ENCODE results near the gene HOXC6.

HOXC6 gene

DNA sequence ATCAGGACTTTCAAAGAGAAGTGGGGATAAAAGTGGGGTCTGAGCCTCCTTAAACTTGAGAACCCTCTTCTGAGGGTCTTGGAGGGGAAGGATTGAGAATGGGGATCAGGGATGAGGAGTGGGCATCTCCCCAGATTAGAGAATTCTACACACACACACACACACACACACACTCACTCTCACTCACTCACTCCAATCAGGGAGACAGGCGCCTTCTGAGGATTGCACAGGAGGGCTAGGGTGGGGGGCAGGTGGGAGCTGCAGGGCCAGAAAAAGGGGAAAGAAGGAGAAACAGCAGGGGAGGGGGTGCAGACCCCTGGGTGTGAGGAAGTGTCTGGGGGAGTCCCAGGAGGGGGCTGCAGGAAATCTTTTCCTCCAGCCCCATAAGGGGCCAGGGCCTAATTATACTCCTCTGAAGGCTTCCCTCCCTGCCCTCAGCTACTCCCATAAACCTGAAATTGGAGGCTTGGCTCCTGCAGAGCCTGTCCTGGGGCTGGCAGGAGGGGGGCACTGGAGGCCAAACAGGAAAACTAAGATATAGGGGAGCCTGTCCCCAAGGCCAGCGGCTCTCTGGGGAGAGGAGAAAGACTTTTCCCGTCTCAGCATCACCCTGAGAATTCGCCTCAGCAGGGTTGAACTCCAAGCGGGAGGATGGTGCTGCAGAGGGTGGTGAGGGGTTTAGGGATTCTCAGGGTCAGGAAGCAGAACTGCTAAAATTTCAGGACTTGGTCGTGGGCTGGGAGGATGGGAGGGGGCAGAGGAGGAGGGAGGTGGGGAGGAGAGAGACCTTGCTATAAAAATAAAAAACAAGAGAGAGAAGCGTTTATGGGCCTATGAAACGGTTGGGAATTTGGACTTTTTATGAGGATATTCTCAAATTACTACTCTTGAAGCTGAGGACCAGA lies 26.7 kb upstream of the HOXC6 start (continued):
- TF ChIP-seq, protein P1, sequence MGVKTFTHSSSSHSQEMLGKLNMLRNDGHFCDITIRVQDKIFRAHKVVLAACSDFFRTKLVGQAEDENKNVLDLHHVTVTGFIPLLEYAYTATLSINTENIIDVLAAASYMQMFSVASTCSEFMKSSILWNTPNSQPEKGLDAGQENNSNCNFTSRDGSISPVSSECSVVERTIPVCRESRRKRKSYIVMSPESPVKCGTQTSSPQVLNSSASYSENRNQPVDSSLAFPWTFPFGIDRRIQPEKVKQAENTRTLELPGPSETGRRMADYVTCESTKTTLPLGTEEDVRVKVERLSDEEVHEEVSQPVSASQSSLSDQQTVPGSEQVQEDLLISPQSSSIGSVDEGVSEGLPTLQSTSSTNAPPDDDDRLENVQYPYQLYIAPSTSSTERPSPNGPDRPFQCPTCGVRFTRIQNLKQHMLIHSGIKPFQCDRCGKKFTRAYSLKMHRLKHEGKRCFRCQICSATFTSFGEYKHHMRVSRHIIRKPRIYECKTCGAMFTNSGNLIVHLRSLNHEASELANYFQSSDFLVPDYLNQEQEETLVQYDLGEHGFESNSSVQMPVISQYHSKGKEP (tag by site-specific recombination; IDR thresholded peaks at IDR 0.05) = 0 out of 2 replicates have a peak, but pooled peaks have one; percentile 8
- TF ChIP-seq ZNF404 (tag by site-specific recombination; IDR thresholded peaks at IDR 0.05) (no peak; the same call in 1 of the 2 replicates), ZNF341 (tag by site-specific recombination; IDR thresholded peaks at IDR 0.05; ENCODE audit: low read depth) (peak; percentile 57), ZNF664 (tag by site-specific recombination; IDR thresholded peaks at IDR 0.05) (no peak), GLIS2 (tag by site-specific recombination; IDR thresholded peaks at IDR 0.05) (peak; percentile 44; the same call in 1 of the 2 replicates), MZF1 (tag by site-specific recombination; IDR thresholded peaks at IDR 0.05; ENCODE audit: borderline replicate concordance) (peak; percentile 25; the same call in 1 of the 2 replicates), ZNF394 (tag by site-specific recombination; IDR thresholded peaks at IDR 0.05; ENCODE audit: borderline replicate concordance) (peak; percentile 99), IKZF3 (tag by site-specific recombination; IDR thresholded peaks at IDR 0.05) (peak; percentile 76), ZFHX2 (tag by site-specific recombination; conservative IDR thresholded peaks at IDR 0.05) (peak; percentile 46), ZBTB8A (tag by site-specific recombination; IDR thresholded peaks at IDR 0.05) (peak; percentile 42), ZNF366 (tag by site-specific recombination; conservative IDR thresholded peaks at IDR 0.05) (peak; percentile 81), GFI1B (tag by site-specific recombination; IDR thresholded peaks at IDR 0.05) (0 out of 2 replicates have a peak, but pooled peaks have one; percentile 32), ZNF555 (tag by site-specific recombination; conservative IDR thresholded peaks at IDR 0.05) (no peak), ZNF792 (tag by site-specific recombination; IDR thresholded peaks at IDR 0.05) (no peak)
- TF ChIP-seq, protein P2, sequence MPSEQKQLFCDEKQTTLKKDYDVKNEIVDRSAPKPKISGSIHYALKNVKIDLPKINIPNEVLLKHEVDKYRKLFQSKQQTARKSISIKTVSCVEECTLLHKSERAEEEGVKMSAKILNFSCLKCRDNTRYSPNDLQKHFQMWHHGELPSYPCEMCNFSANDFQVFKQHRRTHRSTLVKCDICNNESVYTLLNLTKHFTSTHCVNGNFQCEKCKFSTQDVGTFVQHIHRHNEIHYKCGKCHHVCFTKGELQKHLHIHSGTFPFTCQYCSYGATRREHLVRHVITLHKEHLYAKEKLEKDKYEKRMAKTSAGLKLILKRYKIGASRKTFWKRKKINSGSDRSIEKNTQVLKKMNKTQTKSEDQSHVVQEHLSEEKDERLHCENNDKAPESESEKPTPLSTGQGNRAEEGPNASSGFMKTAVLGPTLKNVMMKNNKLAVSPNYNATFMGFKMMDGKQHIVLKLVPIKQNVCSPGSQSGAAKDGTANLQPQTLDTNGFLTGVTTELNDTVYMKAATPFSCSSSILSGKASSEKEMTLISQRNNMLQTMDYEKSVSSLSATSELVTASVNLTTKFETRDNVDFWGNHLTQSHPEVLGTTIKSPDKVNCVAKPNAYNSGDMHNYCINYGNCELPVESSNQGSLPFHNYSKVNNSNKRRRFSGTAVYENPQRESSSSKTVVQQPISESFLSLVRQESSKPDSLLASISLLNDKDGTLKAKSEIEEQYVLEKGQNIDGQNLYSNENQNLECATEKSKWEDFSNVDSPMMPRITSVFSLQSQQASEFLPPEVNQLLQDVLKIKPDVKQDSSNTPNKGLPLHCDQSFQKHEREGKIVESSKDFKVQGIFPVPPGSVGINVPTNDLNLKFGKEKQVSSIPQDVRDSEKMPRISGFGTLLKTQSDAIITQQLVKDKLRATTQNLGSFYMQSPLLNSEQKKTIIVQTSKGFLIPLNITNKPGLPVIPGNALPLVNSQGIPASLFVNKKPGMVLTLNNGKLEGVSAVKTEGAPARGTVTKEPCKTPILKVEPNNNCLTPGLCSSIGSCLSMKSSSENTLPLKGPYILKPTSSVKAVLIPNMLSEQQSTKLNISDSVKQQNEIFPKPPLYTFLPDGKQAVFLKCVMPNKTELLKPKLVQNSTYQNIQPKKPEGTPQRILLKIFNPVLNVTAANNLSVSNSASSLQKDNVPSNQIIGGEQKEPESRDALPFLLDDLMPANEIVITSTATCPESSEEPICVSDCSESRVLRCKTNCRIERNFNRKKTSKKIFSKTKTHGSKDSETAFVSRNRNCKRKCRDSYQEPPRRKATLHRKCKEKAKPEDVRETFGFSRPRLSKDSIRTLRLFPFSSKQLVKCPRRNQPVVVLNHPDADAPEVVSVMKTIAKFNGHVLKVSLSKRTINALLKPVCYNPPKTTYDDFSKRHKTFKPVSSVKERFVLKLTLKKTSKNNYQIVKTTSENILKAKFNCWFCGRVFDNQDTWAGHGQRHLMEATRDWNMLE (tag by site-specific recombination; conservative IDR thresholded peaks at IDR 0.05; ENCODE audit: low read depth) = no peak

DNA sequence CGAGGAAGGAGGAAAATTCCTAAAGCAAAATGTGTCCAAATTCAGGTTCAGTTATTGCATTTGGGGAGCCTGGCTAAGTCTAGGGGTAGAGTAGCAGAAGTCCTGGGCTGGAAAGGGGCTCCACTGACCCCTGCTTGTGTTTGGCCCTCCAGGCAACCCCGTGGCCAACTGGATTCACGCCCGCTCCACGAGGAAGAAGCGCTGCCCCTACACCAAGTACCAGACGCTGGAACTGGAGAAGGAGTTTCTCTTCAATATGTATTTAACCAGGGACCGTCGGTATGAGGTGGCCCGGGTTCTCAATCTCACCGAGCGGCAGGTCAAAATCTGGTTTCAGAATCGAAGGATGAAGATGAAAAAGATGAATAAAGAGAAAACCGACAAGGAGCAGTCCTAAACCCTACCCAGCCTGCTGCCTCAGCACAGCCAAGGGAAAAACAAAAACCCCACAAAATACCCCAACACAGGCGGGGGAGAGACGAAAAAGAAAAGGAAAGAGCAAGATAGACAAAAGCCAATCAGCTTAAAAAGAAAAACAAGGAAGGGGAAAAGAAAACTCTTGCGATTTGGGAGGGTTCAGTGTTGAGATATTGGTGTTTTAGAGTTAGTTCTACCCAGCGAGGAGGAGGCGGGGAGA lies 25.8 kb upstream of the HOXC6 start:
- Histone ChIP-seq H3K9me3 (ENCODE audit: control insufficient read depth, insufficient read depth, low read depth, low read length) (no peaks in the 10 kb centered on the region), H3K4me3 (ENCODE audit: low read depth, low read length) (no peak overlapping the region), H3K27ac (ENCODE audit: extremely low read depth, low read depth, low read length) (peak overlapping the region; percentile 99), H3K36me3 (ENCODE audit: control insufficient read depth in 2 of 2, insufficient read depth in 1 of 2, low read length in 2 of 2) (peaks cover 8 to 15% of the 10 kb centered on the region in 2 experiments; a peak in 2 of 3 replicates), H3K4me1 (ENCODE audit: control insufficient read depth, insufficient read depth, low read length) (peaks cover 39% of the 10 kb centered on the region)
- POLR2A ChIA-PET = interaction anchor here (3.5 kb wide), 1 partner anchor 17 kb away, joined by 16 read pairs; the partner anchor contains the start of gene HOXC10
- CTCF ChIA-PET = interaction anchor here (0.8 to 6.7 kb wide), 6 partner anchors 14 to 377 kb away, joined by 3 to 49 read pairs (median 4); no protein-coding TSS in a partner anchor
- TF ChIP-seq ZBTB17 (tag by site-specific recombination; IDR thresholded peaks at IDR 0.05) (0 out of 2 replicates have a peak, but pooled peaks have one; percentile 11), SCRT1 (tag by site-specific recombination; IDR thresholded peaks at IDR 0.05; ENCODE audit: borderline replicate concordance) (no peak), ZNF366 (tag by site-specific recombination; conservative IDR thresholded peaks at IDR 0.05) (peak; percentile 73), ZNF610 (tag by site-specific recombination; IDR thresholded peaks at IDR 0.05; ENCODE audit: borderline replicate concordance) (no peak), ZNF596 (tag by site-specific recombination; IDR thresholded peaks at IDR 0.05) (0 out of 2 replicates have a peak, but pooled peaks have one; percentile 1), ZXDB (tag by site-specific recombination; IDR thresholded peaks at IDR 0.05) (peak; percentile 94), ZNF48 (tag by site-specific recombination; IDR thresholded peaks at IDR 0.05) (no peak), ZSCAN30 (tag by site-specific recombination; IDR thresholded peaks at IDR 0.05) (0 out of 2 replicates have a peak, but pooled peaks have one; percentile 3), ZNF335 (tag by site-specific recombination; conservative IDR thresholded peaks at IDR 0.05) (peak; percentile 72)
- TF ChIP-seq, protein P3, sequence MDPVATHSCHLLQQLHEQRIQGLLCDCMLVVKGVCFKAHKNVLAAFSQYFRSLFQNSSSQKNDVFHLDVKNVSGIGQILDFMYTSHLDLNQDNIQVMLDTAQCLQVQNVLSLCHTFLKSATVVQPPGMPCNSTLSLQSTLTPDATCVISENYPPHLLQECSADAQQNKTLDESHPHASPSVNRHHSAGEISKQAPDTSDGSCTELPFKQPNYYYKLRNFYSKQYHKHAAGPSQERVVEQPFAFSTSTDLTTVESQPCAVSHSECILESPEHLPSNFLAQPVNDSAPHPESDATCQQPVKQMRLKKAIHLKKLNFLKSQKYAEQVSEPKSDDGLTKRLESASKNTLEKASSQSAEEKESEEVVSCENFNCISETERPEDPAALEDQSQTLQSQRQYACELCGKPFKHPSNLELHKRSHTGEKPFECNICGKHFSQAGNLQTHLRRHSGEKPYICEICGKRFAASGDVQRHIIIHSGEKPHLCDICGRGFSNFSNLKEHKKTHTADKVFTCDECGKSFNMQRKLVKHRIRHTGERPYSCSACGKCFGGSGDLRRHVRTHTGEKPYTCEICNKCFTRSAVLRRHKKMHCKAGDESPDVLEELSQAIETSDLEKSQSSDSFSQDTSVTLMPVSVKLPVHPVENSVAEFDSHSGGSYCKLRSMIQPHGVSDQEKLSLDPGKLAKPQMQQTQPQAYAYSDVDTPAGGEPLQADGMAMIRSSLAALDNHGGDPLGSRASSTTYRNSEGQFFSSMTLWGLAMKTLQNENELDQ (tag by site-specific recombination; IDR thresholded peaks at IDR 0.05; ENCODE audit: low read depth) = no peak
- TF ChIP-seq, protein P4, sequence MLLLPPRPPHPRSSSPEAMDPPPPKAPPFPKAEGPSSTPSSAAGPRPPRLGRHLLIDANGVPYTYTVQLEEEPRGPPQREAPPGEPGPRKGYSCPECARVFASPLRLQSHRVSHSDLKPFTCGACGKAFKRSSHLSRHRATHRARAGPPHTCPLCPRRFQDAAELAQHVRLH (tag by site-specific recombination; IDR thresholded peaks at IDR 0.05) = no peak
